Cardiac muscle cell (in vitro differentiated cells and primary cell): ENCODE data around the gene LCN10. TPM values are rescaled to one million over a fixed set of nuclear protein-coding genes. Genes with fewer than 3 reads are reported as not detected.
"Not testable (repeated sequence)": the region's sequence is repeated elsewhere in the genome, so short reads cannot be mapped to it uniquely, and the experiment has no call there.

Experiments
- DNase-seq, 2 donors: peaks; one replicate each; pipeline versions ENCODE4 v3.0.0 to v3.0.0-alpha.2; 2010 to 2017; ENCODE audit warnings: low read depth in 1 of 2, low spot score in 1 of 2
- H3K27ac ChIP-seq: fragments of 200-600 bp; sonication (generic); 2 replicates; pipeline ENCODE4 v1.5.1; 2016
- H3K27me3 ChIP-seq: fragments of 200-600 bp; sonication (generic); 2 replicates; pipeline ENCODE4 v1.6.0; 2016; ENCODE audit warnings: control low read depth
- H3K36me3 ChIP-seq: fragments of 200-600 bp; sonication (generic); 2 replicates; pipeline ENCODE4 v1.5.1; 2016; ENCODE audit warnings: control low read depth
- H3K4me1 ChIP-seq: fragments of 200-600 bp; sonication (generic); 2 replicates; pipeline ENCODE4 v1.8.1; 2017; ENCODE audit warnings: low read depth, mild to moderate bottlenecking, mixed run types
- H3K4me3 ChIP-seq: fragments of 200-600 bp; sonication (generic); 2 replicates; pipeline ENCODE4 v1.5.1; 2016; ENCODE audit warnings: mild to moderate bottlenecking
- H3K9me3 ChIP-seq: fragments of 200-600 bp; sonication (generic); 2 replicates; pipeline ENCODE4 v1.5.1; 2017; ENCODE audit warnings: low read depth, mild to moderate bottlenecking, control low read depth
- polyA plus RNA-seq: library from polyadenylated mRNA; unstranded; fragments of >200 nt; fragmentation: Nextera tagmentation; extraction: Ambion mirVana; gene quantifications from 2 replicates; pipeline ENCODE4 v1.2.1, GENCODE V29; 2016
- total RNA-seq: library from RNA; depleted of rRNA; stranded (reverse); fragments of >200 nt; gene quantifications from 2 replicates; pipeline ENCODE4 v1.2.3, GENCODE V29; 2016
- TF ChIP-seq, protein P1 (sequence below): IDR thresholded peaks from 2 replicates; pipeline ENCODE4 v1.5.1; 2012; ENCODE audit warnings: low read depth, mild to moderate bottlenecking, low read length

LCN10 gene
- total and polyA plus RNA-seq, 2 experiments from 2014 or later = 0.63 to 0.71 TPM

DNA sequence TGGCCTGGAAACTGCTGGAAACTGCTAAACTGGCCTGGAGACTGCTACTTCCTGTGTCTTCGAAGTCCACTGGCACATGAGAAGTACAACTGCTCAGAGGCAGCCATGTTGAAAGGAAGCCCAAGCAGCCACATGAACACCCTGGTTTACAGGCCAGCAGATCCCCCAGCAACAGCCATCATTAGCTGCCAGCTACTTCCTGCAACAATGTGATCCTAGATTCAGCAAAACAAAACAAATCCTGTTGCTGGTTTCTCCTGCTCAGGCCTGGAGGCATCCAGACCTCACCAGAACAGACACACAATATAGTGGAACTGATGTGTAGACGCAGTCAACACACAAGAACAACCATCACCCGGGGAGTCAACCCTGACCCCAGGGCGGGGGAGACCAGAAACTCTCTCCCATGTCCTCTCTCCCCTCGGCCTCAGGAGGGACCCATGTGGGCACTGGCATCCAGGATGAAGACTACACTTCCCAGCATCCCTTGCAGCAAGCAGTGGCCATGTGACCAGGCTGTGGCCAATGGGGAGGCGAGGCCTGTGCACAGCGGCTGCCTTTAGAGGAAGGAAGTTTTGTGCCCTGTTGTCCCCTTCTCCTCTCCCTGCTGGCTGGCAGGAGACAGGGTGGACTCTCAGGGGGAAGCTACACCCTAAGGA, 30.8 kb upstream of the LCN10 start:
- H3K4me3 ChIP-seq = no peak overlapping the region
- H3K36me3 ChIP-seq = no peaks in the 10 kb centered on the region
- peak in 1 of 2 donors; percentile 32 for DNase-seq
- H3K9me3 ChIP-seq = no peaks in the 10 kb centered on the region
- no peak overlapping the region for H3K27ac ChIP-seq
- H3K27me3 ChIP-seq = no peaks in the 10 kb centered on the region
- no peaks in the 10 kb centered on the region for H3K4me1 ChIP-seq
- TF ChIP-seq, protein P1, sequence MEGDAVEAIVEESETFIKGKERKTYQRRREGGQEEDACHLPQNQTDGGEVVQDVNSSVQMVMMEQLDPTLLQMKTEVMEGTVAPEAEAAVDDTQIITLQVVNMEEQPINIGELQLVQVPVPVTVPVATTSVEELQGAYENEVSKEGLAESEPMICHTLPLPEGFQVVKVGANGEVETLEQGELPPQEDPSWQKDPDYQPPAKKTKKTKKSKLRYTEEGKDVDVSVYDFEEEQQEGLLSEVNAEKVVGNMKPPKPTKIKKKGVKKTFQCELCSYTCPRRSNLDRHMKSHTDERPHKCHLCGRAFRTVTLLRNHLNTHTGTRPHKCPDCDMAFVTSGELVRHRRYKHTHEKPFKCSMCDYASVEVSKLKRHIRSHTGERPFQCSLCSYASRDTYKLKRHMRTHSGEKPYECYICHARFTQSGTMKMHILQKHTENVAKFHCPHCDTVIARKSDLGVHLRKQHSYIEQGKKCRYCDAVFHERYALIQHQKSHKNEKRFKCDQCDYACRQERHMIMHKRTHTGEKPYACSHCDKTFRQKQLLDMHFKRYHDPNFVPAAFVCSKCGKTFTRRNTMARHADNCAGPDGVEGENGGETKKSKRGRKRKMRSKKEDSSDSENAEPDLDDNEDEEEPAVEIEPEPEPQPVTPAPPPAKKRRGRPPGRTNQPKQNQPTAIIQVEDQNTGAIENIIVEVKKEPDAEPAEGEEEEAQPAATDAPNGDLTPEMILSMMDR = no peak

- no peaks in the 10 kb centered on the region for H3K36me3 ChIP-seq
- no peaks in the 10 kb centered on the region for H3K4me1 ChIP-seq
- no peaks in the 10 kb centered on the region for H3K27me3 ChIP-seq
- DNase-seq = no peak
- H3K27ac ChIP-seq = no peak overlapping the region
- TF ChIP-seq, protein P1 = no peak
- H3K4me3 ChIP-seq = no peak overlapping the region
- H3K9me3 ChIP-seq = no peaks in the 10 kb centered on the region
Measured at GRCh38 chr9:136771907-136772415, 29.2 kb upstream of the LCN10 start.

GRCh38 chr9:136769710-136770191, 27.0 kb upstream of the LCN10 start:
- Histone ChIP-seq H3K27ac (no peak overlapping the region), H3K4me3 (peak overlapping the region; percentile 25), H3K27me3 (no peaks in the 10 kb centered on the region), H3K9me3 (no peaks in the 10 kb centered on the region), H3K36me3 (no peaks in the 10 kb centered on the region), H3K4me1 (no peaks in the 10 kb centered on the region)
- DNase-seq = peak; percentile 21 to 78
- TF ChIP-seq, protein P1 = peak; percentile 58

- not testable (repeated sequence) for H3K9me3 ChIP-seq, H3K27me3 ChIP-seq, H3K36me3 ChIP-seq, H3K4me1 ChIP-seq, H3K4me3 ChIP-seq, H3K27ac ChIP-seq
- TF ChIP-seq, protein P1 = peak; percentile 32
- peak in 1 of 2 donors; percentile 47 for DNase-seq
Measured at GRCh38 chr9:136766410-136767120, 23.8 kb upstream of the LCN10 start.

DNA sequence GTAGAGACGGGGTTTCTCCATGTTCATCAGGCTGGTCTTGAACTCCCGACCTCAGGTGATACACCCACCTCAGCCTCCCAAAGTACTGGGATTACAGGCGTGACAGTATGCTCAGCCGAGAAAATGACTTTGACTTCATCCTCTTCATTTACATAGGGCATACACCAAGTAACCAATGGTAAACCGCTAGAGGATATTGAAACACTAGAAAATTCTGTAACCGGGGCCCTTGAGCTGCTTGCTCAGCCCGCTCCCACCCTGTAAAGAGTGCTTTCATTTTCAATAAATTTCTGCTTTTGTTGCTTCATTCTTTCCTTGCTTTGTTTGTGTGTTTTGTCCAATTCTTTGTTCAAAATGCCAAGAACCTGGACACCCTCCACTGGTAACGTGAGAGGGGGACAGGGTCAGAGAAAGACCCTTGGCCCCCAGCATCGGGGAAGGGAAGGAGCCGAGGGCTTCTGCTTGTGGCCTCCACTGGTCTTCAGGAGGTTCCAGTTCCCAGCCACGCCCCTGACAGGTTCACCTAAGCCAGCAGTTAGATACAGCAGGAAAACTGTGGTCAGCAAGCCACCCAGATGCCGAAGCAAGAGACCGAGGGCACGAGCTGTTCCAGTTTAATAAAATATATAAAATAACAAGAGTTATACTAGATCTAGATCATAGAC, 23.1 kb upstream of the LCN10 start:
- not testable (repeated sequence) for DNase-seq, H3K4me1 ChIP-seq, H3K27me3 ChIP-seq, H3K36me3 ChIP-seq, H3K9me3 ChIP-seq, H3K4me3 ChIP-seq
- H3K27ac ChIP-seq = peak overlapping the region; percentile 55
